Measurements from ENCODE around the gene CBFA2T2. TPM values are rescaled to one million over a fixed set of nuclear protein-coding genes. Genes with fewer than 3 reads are reported as not detected.
"Not testable (repeated sequence)": the region's sequence is repeated elsewhere in the genome, so short reads cannot be mapped to it uniquely, and the experiment has no call there.

CBFA2T2 gene
- total RNA-seq, 1 donor: 15.1 TPM

DNA sequence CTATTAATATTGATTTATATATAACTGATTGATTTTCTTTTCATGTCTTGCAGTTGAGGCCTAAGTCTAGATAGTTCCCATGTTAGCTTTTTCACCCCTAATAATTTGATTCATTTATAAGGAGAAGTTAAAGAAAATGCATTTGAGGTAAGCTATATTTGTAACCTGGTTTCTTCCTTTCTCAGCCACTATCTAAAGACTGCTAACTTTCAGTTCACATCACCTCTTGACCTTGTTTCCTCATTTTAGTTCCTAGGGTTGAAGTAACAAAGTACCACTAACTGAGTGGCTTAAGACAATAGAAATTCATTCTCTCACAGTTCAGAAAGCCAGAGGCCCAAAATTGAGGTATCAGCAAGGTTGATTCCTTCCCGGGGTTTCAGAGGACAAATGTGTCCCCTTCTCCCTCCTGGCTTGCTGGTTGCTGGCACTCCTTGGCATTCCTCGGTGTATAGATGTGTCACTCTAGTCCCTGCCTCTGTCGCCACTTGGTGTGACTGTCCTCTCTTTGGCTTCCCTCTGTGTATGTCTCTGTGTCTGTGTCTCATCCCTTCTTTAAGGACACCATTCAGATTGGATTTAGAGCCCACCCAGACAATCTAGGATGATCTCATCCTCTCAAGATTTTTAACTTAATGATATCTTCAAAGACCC lies 116.3 kb downstream of the CBFA2T2 start:
- no peak for DNase-seq (ENCODE audit: low read depth in 2 of 3, low spot score in 2 of 3)

GRCh38 chr20:33609504-33609903 lies 119.6 kb downstream of the CBFA2T2 start:
- DNase-seq (ENCODE audit: low read depth in 2 of 3, low spot score in 2 of 3): no peak

- no peak for DNase-seq (ENCODE audit: low read depth in 2 of 3, low spot score in 2 of 3)
Measured at GRCh38 chr20:33611106-33611505, 121.2 kb downstream of the CBFA2T2 start.

GRCh38 chr20:33612001-33612400 lies 122.1 kb downstream of the CBFA2T2 start:
- DNase-seq (ENCODE audit: low read depth in 2 of 3, low spot score in 2 of 3): no peak

- no peak for DNase-seq (ENCODE audit: low read depth in 2 of 3, low spot score in 2 of 3)
Measured at GRCh38 chr20:33621717-33622400, 132.0 kb downstream of the CBFA2T2 start.

DNA sequence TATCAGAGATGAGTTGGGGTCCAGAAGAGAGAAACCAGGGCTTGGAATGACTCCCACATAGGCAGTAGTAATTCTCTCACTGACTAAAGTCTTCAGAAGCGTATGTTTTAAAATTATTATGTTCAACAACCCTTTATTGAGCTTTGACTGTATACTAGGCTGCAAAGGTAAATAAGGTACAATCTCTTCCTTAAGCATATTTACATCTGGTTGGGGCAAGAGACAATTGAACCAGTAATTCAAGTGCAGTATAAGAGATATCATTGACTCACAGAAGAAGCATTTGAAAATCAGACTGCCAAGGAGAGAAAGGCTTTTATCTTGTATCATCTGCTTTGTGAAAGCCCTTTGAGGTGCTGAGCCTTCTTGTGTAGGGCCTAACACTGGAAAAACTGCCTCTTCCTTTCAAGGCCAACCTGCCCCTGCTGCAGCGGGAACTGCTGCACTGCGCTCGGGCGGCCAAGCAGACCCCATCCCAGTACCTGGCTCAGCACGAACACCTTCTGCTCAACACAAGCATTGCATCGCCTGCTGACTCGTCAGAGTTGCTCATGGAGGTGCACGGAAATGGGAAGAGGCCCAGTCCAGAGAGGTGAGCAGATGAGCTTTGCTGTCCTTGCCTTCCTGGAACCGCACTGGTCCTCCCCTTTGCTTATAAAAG lies 132.9 kb downstream of the CBFA2T2 start:
- DNase-seq (ENCODE audit: low read depth in 2 of 3, low spot score in 2 of 3): no peak

GRCh38 chr20:33624399-33624798 lies 134.5 kb downstream of the CBFA2T2 start:
- no peak for DNase-seq (ENCODE audit: low read depth in 2 of 3, low spot score in 2 of 3)

DNA sequence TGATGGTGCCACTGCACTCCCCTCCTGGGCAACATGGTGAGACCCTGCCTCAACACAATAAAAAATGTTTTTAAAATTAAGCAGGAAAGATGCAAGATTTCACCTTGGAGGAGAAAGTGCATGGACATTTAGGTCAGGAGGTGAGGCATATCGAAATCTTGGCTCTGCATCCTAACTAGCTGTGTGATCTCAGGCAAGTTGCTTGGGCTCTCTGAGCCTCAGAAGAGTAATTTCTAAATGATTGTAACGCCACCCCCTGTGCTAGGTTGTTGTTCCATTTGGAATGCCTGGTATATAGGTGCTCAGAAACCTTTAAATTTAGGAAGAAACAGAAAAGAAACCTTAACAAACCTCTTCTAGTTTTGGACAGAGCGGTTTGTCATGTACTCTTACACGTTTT lies 136.3 kb downstream of the CBFA2T2 start:
- no peak for DNase-seq (ENCODE audit: low read depth in 2 of 3, low spot score in 2 of 3)

GRCh38 chr20:33627577-33628216 lies 137.8 kb downstream of the CBFA2T2 start:
- no peak for DNase-seq (ENCODE audit: low read depth in 2 of 3, low spot score in 2 of 3)

DNA sequence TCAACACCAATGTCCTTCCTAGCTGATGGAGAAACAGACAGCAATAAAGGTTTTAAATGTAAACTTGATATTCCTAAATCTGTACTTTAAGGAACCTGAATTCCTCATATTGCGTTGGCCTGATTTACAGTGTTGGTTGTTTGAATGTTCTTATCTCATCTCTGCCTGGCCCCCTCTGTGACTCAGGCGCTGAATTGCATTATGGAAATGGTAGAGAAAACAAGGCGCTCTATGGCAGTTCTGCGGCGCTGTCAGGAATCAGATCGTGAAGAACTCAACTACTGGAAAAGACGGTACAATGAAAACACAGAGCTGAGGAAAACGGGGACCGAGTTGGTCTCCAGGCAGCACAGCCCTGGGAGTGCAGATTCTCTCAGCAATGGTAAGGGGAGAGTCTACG lies 139.6 kb downstream of the CBFA2T2 start:
- DNase-seq (ENCODE audit: low read depth in 2 of 3, low spot score in 2 of 3): no peak

DNA sequence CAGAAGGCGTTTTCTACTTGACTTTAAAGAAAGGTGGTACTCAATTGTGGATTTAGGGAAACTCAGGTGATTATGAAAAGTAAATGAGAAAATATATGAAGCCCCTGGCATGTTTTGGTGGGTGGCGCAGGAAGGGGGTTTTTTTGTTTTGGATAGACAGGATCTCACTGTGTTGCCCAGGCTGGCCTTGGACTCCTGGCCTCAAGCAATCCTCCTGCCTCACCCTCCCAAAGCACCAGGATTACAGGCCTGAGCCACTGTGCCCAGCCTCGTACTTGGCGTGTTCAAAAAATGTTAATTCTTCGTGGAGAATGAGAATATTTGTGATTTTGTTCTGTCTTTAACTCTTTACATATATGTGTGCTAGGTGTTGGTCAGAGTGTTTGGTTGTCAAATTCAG lies 140.1 kb downstream of the CBFA2T2 start:
- no peak for DNase-seq (ENCODE audit: low read depth in 2 of 3, low spot score in 2 of 3)

DNA sequence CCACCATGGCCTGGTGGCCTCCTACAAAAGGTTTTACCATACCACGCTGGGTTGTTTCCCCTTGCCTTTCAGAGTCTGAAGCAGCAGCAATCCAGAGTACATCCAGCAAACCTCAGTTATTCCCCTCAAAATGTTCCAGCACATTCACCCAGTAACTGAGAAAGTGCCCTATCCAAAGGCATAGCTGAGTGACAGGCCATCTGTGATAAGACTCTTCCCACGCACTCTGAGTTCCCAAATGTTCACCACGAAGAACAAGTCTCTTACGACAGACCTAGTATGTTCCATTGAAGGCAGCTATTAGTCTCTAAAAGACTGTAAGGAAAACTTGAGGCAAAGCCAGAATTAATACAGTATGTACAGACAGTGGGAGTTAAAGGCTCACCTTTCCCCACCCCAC lies 140.6 kb downstream of the CBFA2T2 start:
- no peak for DNase-seq (ENCODE audit: low read depth in 2 of 3, low spot score in 2 of 3)

DNA sequence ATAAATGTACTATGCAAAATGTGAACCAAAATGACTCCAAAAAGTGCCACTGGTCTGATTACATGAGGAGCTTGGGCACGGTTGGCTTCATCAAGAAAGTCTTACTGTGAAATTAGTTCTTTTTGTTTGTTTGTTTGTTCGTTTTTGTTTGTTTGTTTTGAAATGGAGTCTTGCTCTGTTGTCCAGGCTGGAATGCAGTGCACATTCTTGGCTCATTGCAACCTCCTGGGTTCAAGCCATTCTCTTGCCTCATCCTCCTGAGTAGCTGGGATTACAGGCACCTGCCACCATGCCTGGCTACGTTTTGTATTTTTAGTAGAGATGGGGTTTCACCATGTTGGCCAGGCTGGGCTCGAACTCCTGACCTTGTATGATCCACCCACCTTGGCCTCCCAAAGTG lies 142.0 kb downstream of the CBFA2T2 start:
- DNase-seq (ENCODE audit: low read depth in 2 of 3, low spot score in 2 of 3): not testable (repeated sequence)

DNA sequence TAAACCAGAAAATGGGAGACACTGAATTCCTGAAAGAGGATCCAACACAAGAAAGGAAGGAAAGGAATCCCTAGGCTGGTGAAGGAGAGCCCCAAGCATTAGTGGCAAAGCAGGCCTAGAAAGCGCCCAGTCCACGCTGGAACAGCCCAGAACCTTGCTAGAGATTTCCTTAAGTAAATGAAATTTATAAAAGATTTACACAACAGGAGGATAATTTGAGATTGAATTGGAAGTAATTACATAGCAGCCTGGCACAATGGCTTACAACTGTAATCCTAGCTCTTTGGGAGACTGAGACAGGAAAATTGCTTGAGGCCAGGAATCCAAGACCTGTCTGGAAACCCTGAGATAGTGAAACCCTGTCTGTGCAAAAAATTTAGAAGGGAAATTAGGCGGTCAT lies 145.4 kb downstream of the CBFA2T2 start:
- DNase-seq (ENCODE audit: low read depth in 2 of 3, low spot score in 2 of 3): no peak

DNA sequence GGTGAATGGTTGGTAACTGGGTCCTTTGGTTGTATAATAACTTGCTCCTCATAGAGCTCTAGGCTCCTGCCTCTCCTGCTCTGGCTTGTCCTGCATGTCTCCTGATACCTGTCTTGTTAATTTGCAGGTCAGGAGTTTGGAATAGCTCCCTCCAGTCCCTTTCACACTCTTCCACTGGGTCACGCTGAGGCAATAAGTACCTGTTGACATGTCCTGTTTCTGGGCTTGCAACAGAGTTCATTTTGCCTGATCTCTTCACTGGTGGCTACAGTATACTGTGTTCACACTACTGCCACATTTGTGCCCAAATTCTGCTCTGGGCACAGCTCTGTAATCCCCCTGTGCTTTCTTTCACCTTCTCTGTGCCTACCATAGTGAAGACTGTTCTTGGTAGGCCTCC lies 146.9 kb downstream of the CBFA2T2 start:
- no peak for DNase-seq (ENCODE audit: low read depth in 2 of 3, low spot score in 2 of 3)

DNA sequence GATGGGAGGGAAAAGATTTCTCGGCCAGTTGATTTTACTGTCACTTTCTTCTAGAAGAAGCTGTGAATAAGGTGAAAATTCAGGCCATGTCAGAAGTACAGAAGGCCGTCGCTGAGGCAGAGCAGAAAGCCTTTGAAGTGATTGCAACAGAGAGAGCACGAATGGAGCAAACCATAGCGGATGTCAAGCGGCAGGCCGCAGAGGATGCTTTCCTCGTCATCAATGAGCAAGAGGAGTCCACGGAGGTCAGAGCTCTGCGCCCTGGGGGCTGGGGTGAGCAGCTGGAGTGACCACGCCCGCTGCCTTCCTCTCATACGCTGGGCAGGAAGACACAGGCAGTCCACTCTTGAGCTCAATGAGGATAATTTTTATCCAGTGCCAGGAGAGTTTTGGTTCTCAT lies 150.4 kb downstream of the CBFA2T2 start:
- DNase-seq (ENCODE audit: low read depth in 2 of 3, low spot score in 2 of 3): no peak

- no peak for DNase-seq (ENCODE audit: low read depth in 2 of 3, low spot score in 2 of 3)
Measured at GRCh38 chr20:33644313-33645071, 154.6 kb downstream of the CBFA2T2 start.

DNA sequence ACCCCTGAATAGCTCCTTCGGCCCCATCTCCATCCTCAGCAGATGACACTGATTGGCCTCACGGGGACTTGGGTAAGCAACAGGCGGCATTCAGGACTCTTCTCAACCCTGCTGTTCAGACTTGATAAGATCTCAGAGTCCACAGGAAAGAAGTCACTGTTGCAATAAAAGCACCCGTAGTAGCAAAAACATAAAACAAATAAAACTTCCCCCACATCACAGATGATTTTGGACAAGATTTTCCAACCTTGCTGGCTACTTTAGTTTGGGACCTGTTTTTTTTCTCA lies 155.1 kb downstream of the CBFA2T2 start:
- DNase-seq (ENCODE audit: low read depth in 2 of 3, low spot score in 2 of 3): no peak

- DNase-seq (ENCODE audit: low read depth in 2 of 3, low spot score in 2 of 3): no peak
Measured at GRCh38 chr20:33645396-33645795, 155.5 kb downstream of the CBFA2T2 start.

DNA sequence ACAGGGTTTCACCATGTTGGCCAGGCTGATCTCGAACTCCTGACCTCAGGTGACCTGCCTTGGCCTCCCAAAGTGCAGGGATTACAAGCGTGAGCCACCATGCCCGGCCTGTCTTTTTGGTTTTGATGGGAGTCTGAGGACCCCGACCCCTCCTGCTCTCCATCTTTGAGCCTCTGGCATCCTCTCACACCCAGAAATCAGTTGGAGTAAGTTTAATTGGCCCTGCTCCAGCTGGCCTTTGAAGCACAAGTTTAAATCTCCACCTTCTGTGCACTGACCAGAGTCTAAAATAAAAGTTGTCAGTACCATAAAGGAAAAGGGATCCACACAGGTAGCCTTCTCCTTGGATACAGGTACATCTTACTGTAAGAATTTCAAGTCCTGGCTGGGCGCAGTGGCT lies 156.3 kb downstream of the CBFA2T2 start:
- DNase-seq (ENCODE audit: low read depth in 2 of 3, low spot score in 2 of 3): no peak

- not testable (repeated sequence) for DNase-seq (ENCODE audit: low read depth in 2 of 3, low spot score in 2 of 3)
Measured at GRCh38 chr20:33646959-33647602, 157.2 kb downstream of the CBFA2T2 start.
